SK-N-SH (cell line): ENCODE results near the gene KCNT1. TPM values are rescaled to one million over a fixed set of nuclear protein-coding genes. Genes with fewer than 3 reads are reported as not detected.

Experiments used
- CTCF ChIA-PET: fragments of 300-600, 350-600 bp; formaldehyde crosslinking; extraction: SDS; loops from one replicate; lab custom pipeline; 2021; lab: Yijun Ruan, JAX
- POLR2A ChIA-PET: fragments of 350-600 bp; sonication (Branson Sonifier 250); formaldehyde crosslinking; extraction: SDS; loops from one replicate; lab custom pipeline; 2020; ENCODE audit warnings: antibody characterized with exemption, inconsistent platforms; lab: Yijun Ruan, JAX
- DNase-seq: peaks from one replicate; pipeline ENCODE4 v3.0.0; 2012
- H2AFZ ChIP-seq: fragments of 200-600 bp; sonication (generic); 2 replicates; pipeline ENCODE4 v1.8.1; 2016; ENCODE audit warnings: antibody characterized with exemption, mild to moderate bottlenecking, low read depth
- H3F3A ChIP-seq: fragments of 200-600 bp; sonication (generic); replicated peaks from 2 replicates; pipeline ENCODE3; 2016; ENCODE audit warnings: antibody characterized with exemption, mild to moderate bottlenecking; ENCODE audit not compliant: insufficient read depth
- H3K27ac ChIP-seq, 2 experiments: fragments of 200-500 bp in 1 of 2; fragments of 200-600 bp in 1 of 2; sonication (Bioruptor generic) in 1 of 2; sonication (generic), shearing (Covaris generic) in 1 of 2; 2 replicates each; pipeline versions ENCODE4 v1.5.1 to v1.6.1; 2014 to 2016; ENCODE audit warnings: low read depth in 2 of 2, inconsistent platforms in 1 of 2, low read length in 1 of 2, mild to moderate bottlenecking in 1 of 2, mixed read lengths in 1 of 2
- H3K27me3 ChIP-seq: fragments of 200-600 bp; sonication (generic), shearing (Covaris generic); 2 replicates; pipeline ENCODE4 v1.6.1; 2016; ENCODE audit warnings: mixed run types; ENCODE audit not compliant: insufficient read depth
- H3K36me3 ChIP-seq, 2 experiments: fragments of 200-500 bp in 1 of 2; fragments of 200-600 bp in 1 of 2; sonication (Bioruptor generic) in 1 of 2; sonication (generic) in 1 of 2; replicated peaks in 1 of 2; 2 replicates each; pipeline versions ENCODE3 to v1.5.1; 2014 to 2016; ENCODE audit warnings: low read length in 1 of 2, mild to moderate bottlenecking in 1 of 2; ENCODE audit not compliant: insufficient read depth in 2 of 2, control insufficient read depth in 1 of 2
- H3K4me1 ChIP-seq, 2 experiments: fragments of 200-500 bp in 1 of 2; fragments of 200-600 bp in 1 of 2; sonication (Bioruptor generic) in 1 of 2; sonication (generic), shearing (Covaris generic) in 1 of 2; 2 replicates each; pipeline versions ENCODE4 v1.5.1 to v1.6.1; 2014 to 2016; ENCODE audit warnings: low read depth in 1 of 2, low read length in 1 of 2, mixed run types in 1 of 2; ENCODE audit not compliant: insufficient read depth in 2 of 2, control insufficient read depth in 1 of 2
- H3K4me2 ChIP-seq: fragments of 200-600 bp; sonication (generic), shearing (Covaris generic); 2 replicates; pipeline ENCODE4 v1.6.1; 2017; ENCODE audit warnings: mixed run types
- H3K4me3 ChIP-seq, 2 experiments: fragments of 200-500 bp in 1 of 2; fragments of 200-600 bp in 1 of 2; sonication (Bioruptor generic) in 1 of 2; sonication (generic), shearing (Covaris generic) in 1 of 2; 2 replicates each; pipeline versions ENCODE4 v1.5.1 to v1.8.1; 2014 to 2016; ENCODE audit warnings: low read depth in 2 of 2, inconsistent platforms in 1 of 2, low read length in 1 of 2, mild to moderate bottlenecking in 1 of 2, mixed read lengths in 1 of 2, moderate library complexity in 1 of 2
- H3K79me2 ChIP-seq: fragments of 200-600 bp; sonication (generic); 2 replicates; pipeline ENCODE4 v1.8.1; 2017; ENCODE audit warnings: mild to moderate bottlenecking; ENCODE audit not compliant: insufficient read depth
- H3K9ac ChIP-seq: fragments of 200-600 bp; sonication (generic); 2 replicates; pipeline ENCODE4 v1.6.1; 2017; ENCODE audit warnings: mixed run types
- H3K9me2 ChIP-seq: fragments of 200-600 bp; sonication (generic); 2 replicates; pipeline ENCODE4 v1.6.1; 2017; ENCODE audit warnings: mixed run types
- H3K9me3 ChIP-seq: fragments of 200-600 bp; sonication (generic); 2 replicates; pipeline ENCODE4 v1.6.1; 2017; ENCODE audit warnings: mixed run types, mild to moderate bottlenecking, moderate library complexity
- H4K20me1 ChIP-seq: fragments of 200-600 bp; sonication (generic); 2 replicates; pipeline ENCODE4 v1.6.1; 2017; ENCODE audit warnings: mild to moderate bottlenecking, mixed run types; ENCODE audit not compliant: insufficient read depth
- CTCF ChIP-seq: fragments of 200-600 bp; sonication (generic); IDR thresholded peaks from 2 replicates; pipeline ENCODE4 v1.6.1; 2017; ENCODE audit warnings: antibody characterized with exemption, mild to moderate bottlenecking, moderate library complexity
- FOSL2 ChIP-seq: IDR thresholded peaks from 2 replicates; pipeline ENCODE4 v1.4.0; 2012; ENCODE audit warnings: low read depth, mild to moderate bottlenecking, moderate library complexity, borderline replicate concordance
- FOXM1 ChIP-seq: IDR thresholded peaks from 2 replicates; pipeline ENCODE4 v1.4.0; 2012; ENCODE audit warnings: low read depth, mild to moderate bottlenecking
- IRF3 ChIP-seq: fragments of 150-350 bp; IDR thresholded peaks from 2 replicates; pipeline ENCODE4 v1.6.1; 2016; ENCODE audit warnings: mild to moderate bottlenecking, low read depth, low read length
- MAX ChIP-seq: IDR thresholded peaks from 2 replicates; pipeline ENCODE4 v1.4.0; 2012; ENCODE audit warnings: low read depth
- MXI1 ChIP-seq: IDR thresholded peaks from 2 replicates; pipeline ENCODE4 v1.6.1; 2012; ENCODE audit warnings: mild to moderate bottlenecking, low read depth, low read length, improper control_type of control experiment
- RCOR1 ChIP-seq: fragments of 150-350 bp; IDR thresholded peaks from 2 replicates; pipeline ENCODE4 v1.6.1; 2017; ENCODE audit warnings: antibody characterized with exemption, low read length
- SMC3 ChIP-seq: IDR thresholded peaks from 2 replicates; pipeline ENCODE4 v1.6.1; 2012; ENCODE audit warnings: low read depth, low read length, improper control_type of control experiment
- TCF12 ChIP-seq: IDR thresholded peaks from 2 replicates; pipeline ENCODE4 v1.4.0; 2012
- TEAD4 ChIP-seq: IDR thresholded peaks from 2 replicates; pipeline ENCODE4 v1.4.0; 2012; ENCODE audit warnings: mild to moderate bottlenecking, borderline replicate concordance; ENCODE audit not compliant: insufficient read depth
- ZBTB33 ChIP-seq: IDR thresholded peaks from 2 replicates; pipeline ENCODE4 v1.4.0; 2012; ENCODE audit warnings: low read depth, borderline replicate concordance
- WGBS: methylation state at CpG from one replicate; pipeline ENCODE4 v1.1.6; 2017; ENCODE audit warnings: low lambda C conversion rate; 5-methylcytosine and 5-hydroxymethylcytosine counted together
- polyA plus RNA-seq, 3 experiments: library from polyadenylated mRNA; depleted of rRNA; stranded (reverse); fragments of >200 nt; gene quantifications; 2 replicates each; pipeline ENCODE4 v1.2.3, GENCODE V29; 2012

Gene KCNT1
- polyA plus RNA-seq, 1 of the 3 experiments (the other 2 are of a cell fraction), result 0.08 TPM

- Histone ChIP-seq H3K27ac (no peak overlapping the region), H3K9me3 (no peaks in the 10 kb centered on the region), H3F3A (no peaks in the 10 kb centered on the region), H3K36me3 (no peaks in the 10 kb centered on the region), H3K9me2 (no peaks in the 10 kb centered on the region), H3K79me2 (no peaks in the 10 kb centered on the region), H3K9ac (no peak overlapping the region), H3K4me3 (no peak overlapping the region), H4K20me1 (no peaks in the 10 kb centered on the region), H3K27me3 (no peaks in the 10 kb centered on the region), H3K4me2 (no peak overlapping the region), H2AFZ (no peak overlapping the region), H3K4me1 (no peaks in the 10 kb centered on the region)
- ChIA-PET POLR2A (no interaction called here), CTCF (no interaction called here)
- 95% methylated on average over 4 of the region's 13 CpGs for WGBS
- no peak for TF ChIP-seq ZBTB33
- no peak for TF ChIP-seq SMC3
- no peak for TF ChIP-seq FOSL2
- no peak for TF ChIP-seq FOXM1
- no peak for TF ChIP-seq TCF12
- TF ChIP-seq IRF3, result no peak
- no peak for TF ChIP-seq RCOR1
- no peak for TF ChIP-seq TEAD4
- DNase-seq, result no peak
Measured at GRCh38 chr9:135772056-135772646, 70.2 kb downstream of the KCNT1 start.

- WGBS, result 91% methylated on average over 24 of the region's 36 CpGs
- H3K79me2 ChIP-seq, result no peaks in the 10 kb centered on the region
- no peaks in the 10 kb centered on the region for H3K27me3 ChIP-seq
- ChIA-PET CTCF (no interaction called here), POLR2A (no interaction called here)
- no peaks in the 10 kb centered on the region for H3K4me1 ChIP-seq
- H3K9ac ChIP-seq, result no peak overlapping the region
- no peak overlapping the region for H3K27ac ChIP-seq
- H3K36me3 ChIP-seq, result no peaks in the 10 kb centered on the region
- H3K9me2 ChIP-seq, result no peaks in the 10 kb centered on the region
- H4K20me1 ChIP-seq, result no peaks in the 10 kb centered on the region
- no peak overlapping the region for H3K4me2 ChIP-seq
- TF ChIP-seq CTCF, result no peak
- no peak for TF ChIP-seq MAX
- no peak for TF ChIP-seq IRF3
- TF ChIP-seq MXI1, result no peak
- no peak for TF ChIP-seq TCF12
- H3F3A ChIP-seq, result no peaks in the 10 kb centered on the region
- H3K4me3 ChIP-seq, result no peak overlapping the region
- H2AFZ ChIP-seq, result no peak overlapping the region
- DNase-seq, result no peak
- H3K9me3 ChIP-seq, result no peaks in the 10 kb centered on the region
Measured at GRCh38 chr9:135772702-135773493, 70.9 kb downstream of the KCNT1 start.
